Left lung (tissue), 10 donors: ENCODE measurements around the gene SMIM20. TPM values are rescaled to one million over a fixed set of nuclear protein-coding genes. Genes with fewer than 3 reads are reported as not detected.
A peak's percentile ranks its signal among the peaks of the same experiment; 100 is the strongest.

Experiments
- ATAC-seq: fragments of 200-7000 bp; cut with Tn5 transposase; one replicate; pipeline ENCODE4 v1.9.1; 2020; ENCODE audit warnings: moderate library complexity
- DNase-seq, 4 donors: peaks; one replicate each; pipeline ENCODE4 v3.0.0-alpha.2; 2013 to 2020
- H3K27ac ChIP-seq, 2 donors: fragments of 200-600 bp; sonication (generic) in 1 of 2; one replicate each; pipeline versions ENCODE4 v1.5.0 to v1.8.0; 2020 to 2021
- H3K27me3 ChIP-seq, 2 donors: fragments of 200-600 bp; sonication (generic) in 1 of 2; one replicate each; pipeline versions ENCODE4 v1.5.0 to v1.8.0; 2020 to 2021
- H3K36me3 ChIP-seq, 2 donors: fragments of 200-600 bp; sonication (generic) in 1 of 2; one replicate each; pipeline versions ENCODE4 v1.5.0 to v1.8.0; 2020 to 2021
- H3K4me1 ChIP-seq, 2 donors: fragments of 200-600 bp; one replicate each; pipeline ENCODE4 v1.8.0; 2021
- H3K4me3 ChIP-seq, 2 donors: fragments of 200-600 bp; sonication (generic) in 1 of 2; one replicate each; pipeline versions ENCODE4 v1.5.0 to v1.8.0; 2020 to 2021; ENCODE audit warnings: mild to moderate bottlenecking in 1 of 2
- H3K9me3 ChIP-seq, 2 donors: fragments of 200-600 bp; sonication (generic) in 1 of 2; one replicate each; pipeline versions ENCODE4 v1.5.0 to v1.8.0; 2020 to 2021
- CTCF ChIP-seq, 2 donors: fragments of 200-600 bp; sonication (generic) in 1 of 2; IDR thresholded peaks; one replicate each; pipeline versions ENCODE4 v1.5.0 to v1.8.0; 2021; ENCODE audit warnings: antibody characterized with exemption in 2 of 2
- intact Hi-C, 2 donors: fragments of 100-400 bp; cut with DNase I; formaldehyde crosslinking; loops; one replicate each; pipeline versions ENCODE4 v1.11.2 to v1.14.2; 2022
- polyA plus RNA-seq, 6 donors: library from polyadenylated mRNA; unstranded; fragments of 120-200 nt; gene quantifications; one replicate each; pipeline ENCODE4 v1.2.1, GENCODE V29; 2013; ENCODE audit not compliant: insufficient read length in 6 of 6
- total RNA-seq, 2 donors: library from RNA; stranded (reverse); fragmentation: NEBNext Ultra II Directional; extraction: Animal tissue kit (Norgen Biotek cat#: 25700); gene quantifications; one replicate each; pipeline ENCODE4 v1.2.1, GENCODE V29; 2021
- donor health status: DM: no; HTN: yes; CAD: no.
- donor health status: DM: no; HTN: no; CAD: no.

SMIM20 gene
- total and polyA plus RNA-seq, 8 donors = 20.1 to 48.6 (median 41.7) TPM

GRCh38 chr4:25882226-25882625, 31.8 kb upstream of the SMIM20 start:
- Histone ChIP-seq H3K27ac (no peak overlapping the region), H3K4me1 (peaks cover 9 to 10% of the 10 kb centered on the region in 2 donors), H3K4me3 (no peak overlapping the region), H3K27me3 (no peaks in the 10 kb centered on the region), H3K9me3 (no peaks in the 10 kb centered on the region), H3K36me3 (no peaks in the 10 kb centered on the region)
- intact Hi-C loops = no loop called here
- DNase-seq (no peak), ATAC-seq (no peak)
- TF ChIP-seq CTCF (IDR thresholded peaks at IDR 0.05) = no peak

GRCh38 chr4:25883565-25883964, 30.5 kb upstream of the SMIM20 start:
- no peaks in the 10 kb centered on the region for H3K27me3 ChIP-seq
- TF ChIP-seq CTCF (IDR thresholded peaks at IDR 0.05) = no peak
- no peaks in the 10 kb centered on the region for H3K36me3 ChIP-seq
- H3K27ac ChIP-seq = no peak overlapping the region
- H3K4me3 ChIP-seq = no peak overlapping the region
- H3K9me3 ChIP-seq = no peaks in the 10 kb centered on the region
- H3K4me1 ChIP-seq = peaks cover 9 to 10% of the 10 kb centered on the region in 2 donors
- intact Hi-C loops = no loop called here
- DNase-seq (no peak), ATAC-seq (no peak)

- no peak for TF ChIP-seq CTCF (IDR thresholded peaks at IDR 0.05)
- no peaks in the 10 kb centered on the region for H3K27me3 ChIP-seq
- H3K4me1 ChIP-seq = peaks cover 9 to 10% of the 10 kb centered on the region in 2 donors
- no peak overlapping the region for H3K4me3 ChIP-seq
- no peak overlapping the region for H3K27ac ChIP-seq
- H3K36me3 ChIP-seq = no peaks in the 10 kb centered on the region
- peak; percentile 59 for ATAC-seq
- DNase-seq = no peak
- no peaks in the 10 kb centered on the region for H3K9me3 ChIP-seq
- intact Hi-C loops = no loop called here
These were observed 29.8 kb upstream of the SMIM20 start for GRCh38 chr4:25884031-25884782.

GRCh38 chr4:25888781-25889180, 25.2 kb upstream of the SMIM20 start:
- ATAC-seq (no peak), DNase-seq (no peak)
- intact Hi-C loops = no loop called here
- no peak for TF ChIP-seq CTCF (IDR thresholded peaks at IDR 0.05)
- H3K27ac ChIP-seq = no peak overlapping the region
- no peaks in the 10 kb centered on the region for H3K36me3 ChIP-seq
- H3K9me3 ChIP-seq = no peaks in the 10 kb centered on the region
- H3K27me3 ChIP-seq = no peaks in the 10 kb centered on the region
- peaks cover 5% of the 10 kb centered on the region in 2 donors for H3K4me1 ChIP-seq
- no peak overlapping the region for H3K4me3 ChIP-seq

- DNase-seq (no peak), ATAC-seq (no peak)
- H3K27me3 ChIP-seq = no peaks in the 10 kb centered on the region
- no peak overlapping the region for H3K27ac ChIP-seq
- no peaks in the 10 kb centered on the region for H3K9me3 ChIP-seq
- no peak for TF ChIP-seq CTCF (IDR thresholded peaks at IDR 0.05)
- no peaks in the 10 kb centered on the region for H3K4me1 ChIP-seq
- intact Hi-C loops = no loop called here
- no peaks in the 10 kb centered on the region for H3K36me3 ChIP-seq
- H3K4me3 ChIP-seq = no peak overlapping the region
These were observed 24.2 kb upstream of the SMIM20 start for GRCh38 chr4:25889589-25890503.
